HK-2 (cell line): ENCODE data around the gene IQCK.

Source experiments
- DNase-seq: peaks from one replicate; pipeline ENCODE4 v3.0.0-alpha.2; 2018; ENCODE audit not compliant: unreplicated experiment

Gene IQCK

DNA sequence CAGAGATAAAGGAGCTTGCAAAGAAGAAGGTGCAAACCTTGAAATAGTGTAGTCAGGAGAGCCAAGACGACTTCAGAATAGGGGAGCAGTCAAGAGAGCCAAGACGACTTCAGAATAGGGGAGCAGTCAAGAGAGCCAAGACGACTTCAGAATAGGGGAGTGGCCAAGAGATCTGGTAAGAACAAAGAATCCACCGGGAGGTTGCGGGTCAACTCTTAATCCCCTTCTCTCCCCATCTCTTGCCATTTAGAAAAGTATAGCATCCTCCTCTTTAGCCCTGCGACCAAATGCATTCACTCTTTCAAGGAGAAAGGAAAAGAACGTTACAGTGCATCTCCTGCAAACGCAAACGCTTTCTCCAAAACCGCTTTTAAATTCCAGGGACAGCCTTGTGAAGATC, 757 bp upstream of the IQCK start:
- no peak for DNase-seq

DNA sequence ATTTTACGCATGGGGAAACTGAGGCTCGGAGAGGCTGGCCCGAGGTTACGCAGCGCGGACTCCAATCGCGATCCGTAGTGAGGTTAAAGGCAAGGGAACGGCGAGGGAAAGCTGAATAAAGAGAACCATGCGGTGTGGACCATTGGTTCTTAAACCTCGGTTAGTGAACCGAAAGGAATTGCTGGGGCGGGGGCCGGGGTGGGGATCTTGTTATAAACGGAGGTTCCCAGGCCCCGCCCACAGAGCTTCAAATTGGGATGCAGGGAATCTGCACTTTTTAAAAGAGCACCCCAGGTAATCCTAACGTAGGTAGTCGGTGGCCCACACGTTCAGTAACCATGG, 524 bp downstream of the IQCK start:
- DNase-seq = no peak

- DNase-seq = no peak
Observed at GRCh38 chr16:19722269-19722952, 4.3 kb downstream of the IQCK start.

DNA sequence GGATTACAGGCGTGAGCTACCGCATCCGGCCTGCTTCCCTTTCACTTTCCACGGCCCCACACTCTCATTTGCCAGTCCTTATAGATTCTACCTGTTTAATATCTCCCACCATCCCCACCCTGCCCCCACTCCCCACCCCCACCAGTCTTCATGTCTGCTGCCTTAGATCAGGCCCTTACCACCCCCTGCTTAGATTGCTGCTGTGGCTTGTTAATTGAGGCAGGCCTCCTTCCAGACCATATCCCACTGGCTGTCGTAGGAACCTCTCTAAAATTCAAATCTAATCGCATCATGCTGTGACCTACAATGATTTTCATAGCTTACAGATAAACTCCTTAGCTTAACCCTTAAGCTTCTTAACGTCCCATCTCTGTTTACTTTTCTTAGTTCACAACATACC, 4.9 kb downstream of the IQCK start:
- no peak for DNase-seq

GRCh38 chr16:19728636-19728965, 10.5 kb downstream of the IQCK start:
- DNase-seq = no peak

DNA sequence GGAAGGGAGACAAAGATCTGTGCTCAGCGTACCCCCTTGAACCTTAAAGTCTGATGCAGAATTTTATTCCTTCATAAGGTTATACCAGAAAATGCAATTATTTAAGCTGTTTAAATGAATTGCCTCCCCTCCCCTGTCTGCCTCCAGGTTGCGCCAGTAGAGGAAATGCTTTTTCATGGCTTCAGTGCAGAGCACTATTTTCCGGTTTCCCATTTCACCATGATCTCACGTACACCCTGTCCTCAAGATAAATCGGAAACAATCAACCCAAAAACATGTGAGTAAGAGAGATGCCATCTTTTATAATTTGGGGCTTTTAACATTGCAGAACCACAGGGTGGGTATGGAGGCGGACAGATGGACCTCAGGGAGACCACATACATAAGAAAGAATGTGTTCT, 15.5 kb downstream of the IQCK start:
- no peak for DNase-seq

GRCh38 chr16:19735074-19735867, 17.2 kb downstream of the IQCK start:
- DNase-seq = no peak

GRCh38 chr16:19737306-19738038, 19.4 kb downstream of the IQCK start:
- no peak for DNase-seq

- no peak for DNase-seq
Observed at GRCh38 chr16:19741354-19741753, 23.3 kb downstream of the IQCK start.

DNA sequence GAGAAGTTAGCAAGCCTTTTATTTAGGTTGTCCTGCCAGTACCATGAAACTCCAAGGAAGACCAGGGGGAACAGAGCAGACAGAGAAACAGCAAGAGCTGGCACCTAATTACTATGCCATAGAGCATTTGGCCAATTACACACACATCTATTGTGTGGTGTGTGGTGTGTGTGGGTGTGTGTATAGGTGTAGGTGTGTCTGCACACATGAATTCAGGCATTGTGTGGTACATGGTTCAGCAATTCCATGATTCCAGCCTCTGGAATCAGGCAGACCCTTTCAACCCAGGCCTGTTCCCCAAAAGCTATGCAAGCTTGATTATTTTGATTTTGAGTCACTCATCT, 25.7 kb downstream of the IQCK start:
- no peak for DNase-seq

DNA sequence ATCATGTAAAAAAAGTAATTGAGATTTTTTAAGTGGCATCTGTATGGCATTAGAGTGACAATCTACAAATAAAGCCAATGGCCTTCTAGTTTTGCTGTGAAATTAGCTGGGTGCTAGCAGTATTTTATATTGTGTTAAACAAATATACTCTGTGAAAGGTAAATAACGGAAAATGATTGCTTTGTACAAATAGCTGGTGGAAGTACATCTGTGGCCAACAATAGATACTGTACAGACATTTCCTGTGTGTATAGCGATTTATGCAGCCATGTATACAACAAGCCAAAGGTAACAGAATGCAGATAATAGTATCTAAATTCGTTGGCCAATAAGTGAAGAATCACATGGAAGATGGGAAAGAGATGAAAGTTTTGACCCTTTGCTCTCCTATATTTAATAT, 26.6 kb downstream of the IQCK start:
- DNase-seq = no peak

DNA sequence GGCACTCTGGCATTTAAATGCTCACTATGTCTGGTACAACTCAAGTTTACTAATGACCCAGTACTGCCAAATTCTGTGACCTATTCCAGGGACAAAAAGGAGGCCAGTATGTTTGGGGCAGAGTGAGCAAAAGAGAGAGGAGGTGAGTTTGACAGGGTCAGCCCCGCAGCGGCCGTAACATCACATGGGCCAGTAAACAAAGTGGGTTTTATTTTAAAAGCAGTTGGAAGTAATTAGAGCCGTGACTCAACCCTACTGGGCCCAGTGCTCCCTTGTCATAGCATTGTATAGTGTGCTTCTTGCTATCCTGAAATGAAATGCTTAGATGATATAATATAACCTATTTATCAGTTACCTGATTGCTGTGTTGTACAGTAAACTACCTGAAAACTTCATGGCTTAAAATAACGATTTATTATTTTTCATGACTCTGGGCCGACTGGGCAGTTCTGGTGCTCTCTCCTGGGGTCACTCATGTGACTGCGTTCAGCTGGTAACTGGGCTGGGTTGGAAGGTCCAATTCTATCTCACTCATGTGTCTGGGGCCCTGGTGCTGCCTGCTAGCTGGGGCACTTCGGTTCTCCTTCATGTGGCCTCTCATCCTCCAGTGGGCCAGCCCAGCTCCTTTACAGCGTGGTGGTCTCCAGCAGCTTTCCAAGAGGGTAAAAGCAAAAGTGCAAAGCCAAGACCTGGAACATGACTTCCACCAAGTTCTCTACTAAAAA, 27.4 kb downstream of the IQCK start:
- DNase-seq = no peak

DNA sequence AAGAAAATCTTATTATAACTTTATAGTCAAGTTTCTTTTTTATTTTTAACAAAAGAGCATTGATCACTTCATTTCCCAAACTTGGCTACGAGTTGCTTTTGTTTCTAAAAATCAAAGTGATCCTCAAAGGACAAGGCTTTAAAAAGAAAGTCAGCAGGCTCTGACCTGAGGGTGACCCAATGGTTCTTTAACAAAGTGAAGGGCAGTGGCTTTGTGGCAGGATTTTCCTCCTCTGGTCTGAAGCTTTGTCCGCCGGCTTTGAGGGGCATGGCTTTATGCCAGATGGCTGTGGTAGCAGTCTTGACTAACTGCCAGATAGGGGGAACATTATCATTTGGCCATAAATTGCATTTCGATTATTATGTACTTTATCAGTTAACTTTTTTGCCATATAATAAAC, 28.5 kb downstream of the IQCK start:
- no peak for DNase-seq

DNA sequence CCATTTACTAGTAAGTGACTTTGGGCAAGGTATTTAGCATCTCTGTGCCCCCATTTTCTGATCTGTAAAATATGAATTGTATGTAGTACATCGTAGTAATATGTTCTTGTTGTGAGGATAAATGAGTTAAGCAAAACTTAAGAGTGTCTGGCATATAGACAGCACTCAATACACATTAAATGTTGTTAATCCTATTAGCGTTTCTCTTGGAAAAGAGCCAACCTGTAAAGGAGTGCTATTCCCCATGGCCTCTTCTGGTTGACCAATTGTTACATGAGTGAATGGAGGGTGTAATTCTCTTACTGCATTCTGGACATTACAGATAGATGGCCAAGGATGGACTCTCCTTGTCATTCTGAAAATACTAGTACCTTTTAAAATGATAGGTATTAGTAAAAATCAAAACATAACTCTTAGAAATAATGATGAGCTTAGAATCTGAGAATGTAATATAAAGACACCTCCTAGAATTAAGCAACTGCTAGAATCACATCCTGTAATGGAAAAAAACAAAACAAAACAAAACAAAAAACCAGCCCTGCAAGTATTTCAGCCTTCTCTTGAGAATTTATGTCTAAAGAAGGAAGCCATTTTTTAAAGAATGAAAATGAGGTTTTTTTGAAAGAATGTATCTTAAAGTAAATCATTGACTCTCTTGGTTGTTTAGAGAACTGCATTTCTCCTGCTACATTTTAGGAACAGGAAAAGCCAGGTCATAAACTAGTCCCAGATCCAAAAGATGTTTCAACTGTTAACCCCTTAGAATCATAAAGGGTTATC, 30.5 kb downstream of the IQCK start:
- DNase-seq = no peak

DNA sequence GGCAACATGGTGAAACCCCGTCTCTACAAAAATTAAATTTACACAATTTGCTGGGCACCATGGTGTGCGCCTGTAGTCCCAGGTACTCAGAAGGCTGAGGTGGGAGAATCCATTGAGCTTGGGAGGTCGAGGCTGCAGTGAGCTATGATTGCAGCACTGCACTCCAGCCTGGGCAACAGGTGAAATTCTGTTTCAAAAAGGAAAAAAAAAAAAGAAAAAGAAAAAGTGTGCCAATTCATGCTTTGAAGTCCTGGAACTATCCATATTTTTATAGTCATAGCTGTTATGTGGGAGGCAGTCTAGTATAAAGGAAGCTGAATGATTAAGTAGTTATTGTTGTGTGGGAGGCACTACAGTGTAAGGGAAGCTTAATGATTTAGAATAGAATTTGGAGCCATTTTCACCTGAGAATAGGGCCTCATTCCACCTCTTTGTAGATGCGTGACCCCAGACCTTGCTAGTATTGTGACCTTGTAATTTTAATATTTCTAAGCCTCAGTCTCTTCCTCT, 31.6 kb downstream of the IQCK start:
- no peak for DNase-seq

- DNase-seq = no peak
Observed at GRCh38 chr16:19751478-19752385, 33.7 kb downstream of the IQCK start.

- DNase-seq = no peak
Observed at GRCh38 chr16:19753815-19754643, 36.0 kb downstream of the IQCK start.

- DNase-seq = no peak
Observed at GRCh38 chr16:19754644-19755036, 36.6 kb downstream of the IQCK start.

- no peak for DNase-seq
Observed at GRCh38 chr16:19755268-19755667, 37.2 kb downstream of the IQCK start.

- DNase-seq = no peak
Observed at GRCh38 chr16:19757026-19757425, 39.0 kb downstream of the IQCK start.
